ENCODE results near the gene KIF26B.
A peak's percentile ranks its signal among the peaks of the same experiment; 100 is the strongest.

KIF26B gene

GRCh38 chr1:245600658-245601057, 445.9 kb downstream of the KIF26B start:
- Histone ChIP-seq H3K27ac (no peak overlapping the region), H3K27me3 (replicated peaks) (no peaks in the 10 kb centered on the region), H3K4me3 (ENCODE audit: low read depth, low read length) (no peak overlapping the region), H3K36me3 (replicated peaks) (no peaks in the 10 kb centered on the region)
- DNase-seq, result no peak
- TF ChIP-seq CTCF (IDR thresholded peaks at IDR 0.05; ENCODE audit: low read depth, low read length, missing control alignments), result no peak
- in situ Hi-C loops (cut with HindIII; ENCODE audit: low pct_ligation_motif_present, low sequenced_read_pairs), result no loop called here

- no peak for DNase-seq
- in situ Hi-C loops (cut with HindIII; ENCODE audit: low pct_ligation_motif_present, low sequenced_read_pairs), result no loop called here
- Histone ChIP-seq H3K4me3 (ENCODE audit: low read depth, low read length) (no peak overlapping the region), H3K27ac (no peak overlapping the region), H3K36me3 (replicated peaks) (no peaks in the 10 kb centered on the region), H3K27me3 (replicated peaks) (no peaks in the 10 kb centered on the region)
- no peak for TF ChIP-seq CTCF (IDR thresholded peaks at IDR 0.05; ENCODE audit: low read depth, low read length, missing control alignments)
These were observed 448.6 kb downstream of the KIF26B start for GRCh38 chr1:245603311-245603865.

- Histone ChIP-seq H3K27me3 (replicated peaks) (no peaks in the 10 kb centered on the region), H3K4me3 (ENCODE audit: low read depth, low read length) (no peak overlapping the region), H3K27ac (no peak overlapping the region), H3K36me3 (replicated peaks) (no peaks in the 10 kb centered on the region)
- in situ Hi-C loops (cut with HindIII; ENCODE audit: low pct_ligation_motif_present, low sequenced_read_pairs), result no loop called here
- no peak for DNase-seq
- TF ChIP-seq CTCF (IDR thresholded peaks at IDR 0.05; ENCODE audit: low read depth, low read length, missing control alignments), result no peak
These were observed 450.2 kb downstream of the KIF26B start for GRCh38 chr1:245604979-245605378.

- in situ Hi-C loops (cut with HindIII; ENCODE audit: low pct_ligation_motif_present, low sequenced_read_pairs), result no loop called here
- H3K27me3 ChIP-seq (replicated peaks), result no peaks in the 10 kb centered on the region
- TF ChIP-seq CTCF (IDR thresholded peaks at IDR 0.05; ENCODE audit: low read depth, low read length, missing control alignments), result no peak
- no peak overlapping the region for H3K27ac ChIP-seq
- DNase-seq, result peak; percentile 41
- no peak overlapping the region for H3K4me3 ChIP-seq (ENCODE audit: low read depth, low read length)
- no peaks in the 10 kb centered on the region for H3K36me3 ChIP-seq (replicated peaks)
These were observed 450.8 kb downstream of the KIF26B start for GRCh38 chr1:245605480-245606156.

GRCh38 chr1:245606157-245606725, 451.5 kb downstream of the KIF26B start:
- TF ChIP-seq CTCF (IDR thresholded peaks at IDR 0.05; ENCODE audit: low read depth, low read length, missing control alignments), result no peak
- DNase-seq, result no peak
- H3K27ac ChIP-seq, result no peak overlapping the region
- in situ Hi-C loops (cut with HindIII; ENCODE audit: low pct_ligation_motif_present, low sequenced_read_pairs), result no loop called here
- no peaks in the 10 kb centered on the region for H3K27me3 ChIP-seq (replicated peaks)
- no peaks in the 10 kb centered on the region for H3K36me3 ChIP-seq (replicated peaks)
- H3K4me3 ChIP-seq (ENCODE audit: low read depth, low read length), result no peak overlapping the region

All from brain microvascular endothelial cell (primary cell).